Measurements from ENCODE around the gene KCNH8.

The KCNH8 gene

GRCh38 chr3:19506171-19506570 is 357.9 kb downstream of the KCNH8 start:
- no peak for DNase-seq

- no peak for DNase-seq
These were observed 374.0 kb downstream of the KCNH8 start for GRCh38 chr3:19522305-19522704.

DNA sequence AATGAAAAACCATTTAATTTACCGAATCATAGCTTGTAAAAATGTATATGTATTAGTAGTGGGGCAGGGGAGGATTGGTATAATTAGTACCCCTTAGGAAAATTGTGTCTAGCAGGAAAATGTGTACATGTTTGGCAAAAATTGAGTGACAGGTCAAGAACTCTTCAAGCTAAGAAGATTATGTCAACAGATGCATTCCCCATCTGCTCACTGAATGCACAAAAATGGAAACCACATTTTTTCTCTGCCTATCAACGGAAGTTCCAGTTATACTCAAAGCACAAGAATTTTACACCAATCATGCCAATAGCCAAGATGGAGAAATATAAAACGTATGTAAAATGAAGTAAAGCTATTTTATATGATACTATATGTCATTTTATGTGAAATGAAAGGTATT is 377.8 kb downstream of the KCNH8 start:
- peak; percentile 77 for DNase-seq

GRCh38 chr3:19527746-19528145 is 379.4 kb downstream of the KCNH8 start:
- DNase-seq, result peak; percentile 45

- DNase-seq, result no peak
These were observed 383.1 kb downstream of the KCNH8 start for GRCh38 chr3:19531426-19531825.

DNA sequence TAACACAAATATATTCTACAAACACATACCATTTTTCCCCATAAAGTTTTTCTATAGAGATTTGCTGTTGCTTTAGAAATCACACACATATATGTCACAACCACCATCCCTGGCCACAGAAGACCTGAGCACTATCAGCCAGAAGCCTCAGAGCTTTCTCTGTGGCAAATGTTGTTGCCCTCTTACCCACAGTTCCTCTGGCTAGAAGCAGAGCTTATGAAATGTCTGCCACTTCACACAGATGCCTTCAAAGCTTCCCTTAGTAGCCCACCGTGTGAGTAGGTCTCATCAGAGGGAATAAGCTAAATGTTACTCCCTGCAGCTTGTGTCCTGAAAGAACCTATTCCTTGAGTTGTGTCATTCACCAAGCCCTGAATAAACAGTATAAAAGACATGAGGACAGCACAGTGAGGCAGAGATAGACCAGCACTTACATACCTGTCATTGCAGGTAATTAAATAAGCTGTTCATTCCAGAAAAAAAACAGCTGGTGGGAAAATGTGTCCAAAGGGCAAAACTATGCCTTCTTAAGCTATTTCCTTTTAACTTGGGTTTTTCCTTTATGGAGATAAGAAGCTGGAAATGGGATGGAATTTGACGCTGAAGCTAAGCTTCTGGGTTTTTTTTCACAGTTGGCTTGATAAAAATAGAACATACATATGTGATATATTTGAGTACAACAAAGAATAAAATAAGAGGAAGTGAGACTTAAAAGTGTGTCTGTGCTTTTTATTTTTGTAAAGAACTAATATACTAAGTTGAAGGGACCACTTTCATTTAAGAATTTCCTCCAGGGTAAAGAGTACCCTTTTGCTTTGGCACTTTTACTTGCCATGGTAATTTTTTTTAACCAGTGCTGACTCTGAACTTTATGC is 391.4 kb downstream of the KCNH8 start:
- peak; percentile 2 for DNase-seq

- DNase-seq, result no peak
These were observed 392.2 kb downstream of the KCNH8 start for GRCh38 chr3:19540464-19540863.

GRCh38 chr3:19541284-19541683 is 393.0 kb downstream of the KCNH8 start:
- DNase-seq, result no peak

GRCh38 chr3:19543212-19543841 is 395.0 kb downstream of the KCNH8 start:
- peak; percentile 66 for DNase-seq

- DNase-seq, result no peak
These were observed 399.6 kb downstream of the KCNH8 start for GRCh38 chr3:19547665-19548464.

DNA sequence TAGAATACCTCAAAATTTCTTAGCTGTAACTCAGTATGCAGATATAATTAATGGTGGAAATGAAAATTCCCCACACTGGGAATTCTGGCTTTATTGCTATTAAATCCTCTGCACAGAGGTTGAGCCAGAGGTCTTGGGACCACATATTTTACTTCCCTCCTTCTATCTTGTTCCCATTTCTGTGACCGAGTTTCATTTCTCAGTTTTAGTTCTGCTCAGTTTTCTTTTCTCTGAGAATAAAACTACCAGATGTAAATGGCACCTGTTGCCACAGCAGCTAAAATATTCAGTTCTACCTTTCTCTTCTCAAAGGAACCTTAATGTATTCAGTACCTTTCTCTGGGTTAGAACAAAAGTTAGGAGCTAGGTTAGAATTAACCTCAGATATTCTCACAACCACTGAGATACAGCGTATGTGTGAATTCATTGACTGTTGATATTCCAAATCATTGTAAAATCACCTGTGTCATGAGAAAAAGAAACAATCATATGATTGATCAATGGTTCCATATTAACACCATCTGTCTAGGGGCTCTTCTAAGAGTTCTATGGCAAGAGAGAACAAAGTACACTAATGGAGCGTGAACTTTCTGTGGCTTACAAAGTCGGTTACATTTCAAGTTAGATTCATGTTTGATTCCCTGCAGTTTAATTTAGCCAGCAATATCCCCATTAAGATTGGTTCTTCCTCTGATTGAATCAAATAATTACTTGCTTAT is 411.6 kb downstream of the KCNH8 start:
- no peak for DNase-seq

- no peak for DNase-seq
These were observed 425.3 kb downstream of the KCNH8 start for GRCh38 chr3:19573644-19574043.

DNA sequence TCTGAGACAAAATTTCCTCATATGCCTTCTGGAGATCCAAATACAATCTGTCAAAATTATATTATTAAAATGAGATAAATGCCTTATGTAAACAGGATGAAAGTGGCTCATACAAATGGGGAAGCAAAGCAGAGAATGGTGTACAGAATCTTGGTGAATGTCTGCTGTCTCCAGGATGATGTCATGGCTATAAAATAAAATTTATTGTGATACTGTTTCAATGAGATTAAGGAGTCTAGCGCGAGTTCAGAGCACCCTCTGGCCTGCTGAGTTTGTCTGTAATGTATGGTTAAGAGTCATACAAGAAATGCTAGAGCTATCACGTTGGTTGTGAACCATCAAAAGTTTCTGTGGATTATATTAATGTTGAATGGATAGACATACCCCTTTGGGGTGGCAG is 426.0 kb downstream of the KCNH8 start:
- DNase-seq, result no peak

- no peak for DNase-seq
These were observed 428.0 kb downstream of the KCNH8 start for GRCh38 chr3:19576343-19576742.
